CD4-positive, alpha-beta T cell (primary cell): ENCODE results near the gene SULT1C2. TPM values are rescaled to one million over a fixed set of nuclear protein-coding genes. Genes with fewer than 3 reads are reported as not detected.

Experiments
- ATAC-seq: fragments of 200-7000 bp; cut with Tn5 transposase; one replicate; pipeline ENCODE4 v1.10.0; 2022; ENCODE audit warnings: mild to moderate bottlenecking; ENCODE audit not compliant: poor library complexity
- CTCF ChIA-PET: fragments of 350-600 bp; sonication (Branson Sonifier 250); formaldehyde crosslinking; loops from one replicate; lab custom pipeline; 2021; ENCODE audit warnings: antibody characterized with exemption, inconsistent platforms; lab: Charles Lee
- POLR2A ChIA-PET: fragments of 350-600 bp; sonication (Branson Sonifier 250); formaldehyde crosslinking; loops from one replicate; lab custom pipeline; 2021; ENCODE audit warnings: antibody characterized with exemption, inconsistent platforms; lab: Charles Lee
- DNase-seq, 14 experiments: peaks; one replicate each; pipeline ENCODE4 v3.0.0-alpha.2; 2013 to 2020; ENCODE audit warnings: mixed read lengths in 2 of 14
- H3K27ac ChIP-seq, 2 donors: one replicate each; pipeline versions ENCODE4 v1.5.1 to v1.7.0; 2013; ENCODE audit warnings: low read length in 2 of 2, low read depth in 1 of 2, mild to moderate bottlenecking in 1 of 2
- H3K27me3 ChIP-seq, 2 experiments: 1 replicate in 1 of 2; 2 replicates in 1 of 2; pipeline versions ENCODE4 v1.6.1 to v1.7.0; 2013; ENCODE audit warnings: low read length in 2 of 2, control low read depth in 1 of 2, mild to moderate bottlenecking in 1 of 2, moderate library complexity in 1 of 2; ENCODE audit not compliant: insufficient read depth in 2 of 2, control insufficient read depth in 1 of 2
- H3K36me3 ChIP-seq: one replicate; pipeline ENCODE4 v1.6.1; 2013; ENCODE audit warnings: low read length, control low read depth; ENCODE audit not compliant: insufficient read depth
- H3K4me1 ChIP-seq: one replicate; pipeline ENCODE4 v1.6.1; 2013; ENCODE audit warnings: low read length, control low read depth; ENCODE audit not compliant: insufficient read depth
- H3K4me3 ChIP-seq: one replicate; pipeline ENCODE4 v1.5.1; 2013; ENCODE audit warnings: mild to moderate bottlenecking, low read length, moderate library complexity
- H3K9me3 ChIP-seq, 2 experiments: 1 replicate in 1 of 2; 2 replicates in 1 of 2; pipeline versions ENCODE4 v1.6.1 to v1.7.0; 2013; ENCODE audit warnings: low read length in 2 of 2, mild to moderate bottlenecking in 2 of 2, control low read depth in 1 of 2, moderate library complexity in 1 of 2; ENCODE audit not compliant: control insufficient read depth in 1 of 2, insufficient read depth in 1 of 2
- H3K27ac Mint-ChIP-seq: one replicate; pipeline ENCODE4 v1.8.0; 2020; ENCODE audit warnings: mixed read lengths
- H3K27me3 Mint-ChIP-seq: one replicate; pipeline ENCODE4 v1.8.0; 2021; ENCODE audit warnings: mixed read lengths
- H3K36me3 Mint-ChIP-seq: one replicate; pipeline ENCODE4 v1.8.0; 2021; ENCODE audit warnings: low read depth, mixed read lengths
- H3K4me1 Mint-ChIP-seq: one replicate; pipeline ENCODE4 v1.8.0; 2021; ENCODE audit warnings: low read depth, mixed read lengths
- H3K4me3 Mint-ChIP-seq: one replicate; pipeline ENCODE4 v1.8.0; 2020; ENCODE audit warnings: mild to moderate bottlenecking, mixed read lengths
- H3K9me3 Mint-ChIP-seq: one replicate; pipeline ENCODE4 v1.8.0; 2020; ENCODE audit warnings: mixed read lengths
- CTCF ChIP-seq: fragments of 200-600 bp; IDR thresholded peaks from one replicate; pipeline ENCODE4 v1.8.0; 2022; ENCODE audit warnings: antibody characterized with exemption, mild to moderate bottlenecking
- intact Hi-C, 2 experiments: fragments of 100-400 bp; cut with DNase I in 1 of 2; cut with micrococcal nuclease in 1 of 2; formaldehyde crosslinking; loops; one replicate each; pipeline versions ENCODE4 v1.15.1 to v1.9.0; 2023 to 2025; cut with DNase I, micrococcal nuclease
- total RNA-seq, 174 experiments: library from RNA in 2 of 174; stranded (reverse) in 2 of 174; gene quantifications; one replicate each; pipeline ENCODE4 v1.2.3 and lab custom pipeline; 2021 to 2026

SULT1C2 gene
- total RNA-seq, 2 experiments from 2014 or later, result not detected

- H3K4me3 Mint-ChIP-seq, result no peak overlapping the region
- H3K9me3 Mint-ChIP-seq, result no peaks in the 10 kb centered on the region
- H3K27ac Mint-ChIP-seq, result no peak overlapping the region
- peaks cover 8 to 15% of the 10 kb centered on the region in 2 experiments for H3K27me3 ChIP-seq
- intact Hi-C loops, result no loop called here
- POLR2A ChIA-PET, result no interaction called here
- H3K4me1 ChIP-seq, result no peaks in the 10 kb centered on the region
- H3K4me1 Mint-ChIP-seq, result no peaks in the 10 kb centered on the region
- peaks cover 0 to 5% of the 10 kb centered on the region in 2 experiments for H3K9me3 ChIP-seq
- no peak overlapping the region for H3K4me3 ChIP-seq
- no peak for TF ChIP-seq CTCF
- no peaks in the 10 kb centered on the region for H3K36me3 Mint-ChIP-seq
- ATAC-seq (no peak), DNase-seq (no peak)
- H3K27ac ChIP-seq, result no peak overlapping the region
- H3K27me3 Mint-ChIP-seq, result peaks cover 43% of the 10 kb centered on the region
- CTCF ChIA-PET, result no interaction called here
- no peaks in the 10 kb centered on the region for H3K36me3 ChIP-seq
These were observed 59.1 kb downstream of the SULT1C2 start for GRCh38 chr2:108347786-108348185.

GRCh38 chr2:108348816-108349570 is 60.3 kb downstream of the SULT1C2 start:
- Histone ChIP-seq H3K27me3 (peaks cover 8 to 15% of the 10 kb centered on the region in 2 experiments), H3K4me1 (no peaks in the 10 kb centered on the region), H3K9me3 (peaks cover 0 to 5% of the 10 kb centered on the region in 2 experiments), H3K4me3 (no peak overlapping the region), H3K27ac (no peak overlapping the region), H3K36me3 (no peaks in the 10 kb centered on the region)
- Mint-ChIP-seq H3K4me1 (no peaks in the 10 kb centered on the region), H3K4me3 (no peak overlapping the region), H3K27me3 (peaks cover 33% of the 10 kb centered on the region), H3K27ac (no peak overlapping the region), H3K9me3 (no peaks in the 10 kb centered on the region), H3K36me3 (no peaks in the 10 kb centered on the region)
- intact Hi-C loops, result no loop called here
- ChIA-PET POLR2A (interaction anchor here (0.6 kb wide), 1 partner anchor 235 kb away, joined by 3 read pairs; no protein-coding TSS in a partner anchor), CTCF (no interaction called here)
- TF ChIP-seq CTCF, result no peak
- no peak for DNase-seq
- ATAC-seq, result no peak

GRCh38 chr2:108349571-108349928 is 60.9 kb downstream of the SULT1C2 start:
- Mint-ChIP-seq H3K27ac (no peak overlapping the region), H3K4me1 (no peaks in the 10 kb centered on the region), H3K36me3 (no peaks in the 10 kb centered on the region), H3K4me3 (no peak overlapping the region), H3K9me3 (no peaks in the 10 kb centered on the region), H3K27me3 (peaks cover 36% of the 10 kb centered on the region)
- POLR2A ChIA-PET, result no interaction called here
- ATAC-seq, result no peak
- no peak for TF ChIP-seq CTCF
- Histone ChIP-seq H3K9me3 (peaks cover 0 to 5% of the 10 kb centered on the region in 2 experiments), H3K27ac (no peak overlapping the region), H3K4me3 (no peak overlapping the region), H3K27me3 (peaks cover 8 to 15% of the 10 kb centered on the region in 2 experiments), H3K36me3 (no peaks in the 10 kb centered on the region), H3K4me1 (no peaks in the 10 kb centered on the region)
- intact Hi-C loops, result no loop called here
- DNase-seq, result no peak
- CTCF ChIA-PET, result no interaction called here
